Measurements from ENCODE around the gene FCHO2. TPM values are rescaled to one million over a fixed set of nuclear protein-coding genes. Genes with fewer than 3 reads are reported as not detected.

Gene FCHO2
- total RNA-seq, 1 experiment from 2014 or later, result 5.8 TPM

DNA sequence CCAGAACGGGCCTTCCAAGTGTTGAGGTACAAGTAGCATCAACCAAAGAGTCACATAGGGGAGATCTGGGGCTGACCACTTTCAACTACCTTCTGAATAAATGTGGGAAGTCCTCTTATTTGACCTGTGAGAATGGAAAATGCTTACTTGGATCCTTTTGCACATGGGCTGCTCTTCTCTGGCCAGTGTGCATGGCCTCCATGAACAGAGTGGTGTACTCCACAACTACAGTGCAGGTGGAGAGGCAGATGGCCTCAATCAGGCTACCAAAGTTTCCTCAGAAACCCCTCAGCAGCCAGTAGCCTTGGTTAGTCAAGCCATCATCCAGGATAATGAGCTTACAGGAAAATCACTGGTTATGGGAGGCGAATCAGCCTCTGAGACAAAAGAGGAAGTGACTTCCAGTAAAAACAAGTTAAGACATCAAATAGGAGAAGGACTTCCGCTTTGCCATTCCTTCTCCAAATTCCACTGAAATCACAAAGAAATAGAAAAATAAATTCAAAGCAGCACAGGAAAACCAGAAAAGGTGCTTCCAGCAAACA is 18.3 kb upstream of the FCHO2 start:
- Mint-ChIP-seq H3K4me1 (no peaks in the 10 kb centered on the region), H3K9me3 (peaks cover 16 to 19% of the 10 kb centered on the region in 2 experiments), H3K27ac (no peak overlapping the region), H3K27me3 (ENCODE audit: low read depth) (peaks cover 10% of the 10 kb centered on the region), H3K4me3 (no peak overlapping the region), H3K36me3 (ENCODE audit: insufficient read depth in 1 of 3, low read depth in 3 of 3) (peaks cover 0 to 17% (median 6%) of the 10 kb centered on the region in 3 experiments; a peak in 4 of 7 replicates)
- Histone ChIP-seq H3K18ac (ENCODE audit: insufficient read length, low read depth, low read length) (no peak overlapping the region), H4K91ac (ENCODE audit: insufficient read length, low read depth, low read length) (no peak overlapping the region), H4K20me1 (ENCODE audit: control insufficient read depth, insufficient read depth, insufficient read length) (no peaks in the 10 kb centered on the region), H3K23me2 (ENCODE audit: insufficient read length, low read depth, low read length, poor library complexity, severe bottlenecking) (no peaks in the 10 kb centered on the region), H2BK120ac (ENCODE audit: low read depth, low read length, poor library complexity, severe bottlenecking) (no peak overlapping the region), H3K4me2 (ENCODE audit: insufficient read depth, insufficient read length, low read length) (no peak overlapping the region), H3K56ac (ENCODE audit: insufficient read length, low read depth, low read length) (no peak overlapping the region), H3K79me1 (ENCODE audit: insufficient read depth, low read depth, low read length, poor library complexity, severe bottlenecking) (no peaks in the 10 kb centered on the region), H2BK12ac (ENCODE audit: insufficient read length, low read depth, low read length) (no peak overlapping the region), H2BK15ac (ENCODE audit: low read depth, low read length) (no peak overlapping the region), H3K4me1 (ENCODE audit: insufficient read depth, low read length) (no peaks in the 10 kb centered on the region), H3K4ac (ENCODE audit: low read depth, low read length) (no peak overlapping the region), H3K9me3 (ENCODE audit: control insufficient read depth, low read depth, low read length) (no peaks in the 10 kb centered on the region), H4K5ac (ENCODE audit: insufficient read length, low read depth, low read length) (no peak overlapping the region), H3K14ac (ENCODE audit: insufficient read depth, low read length) (no peak overlapping the region), H2BK5ac (ENCODE audit: insufficient read length, low read length) (no peak overlapping the region), H2AK5ac (ENCODE audit: insufficient read length, low read length) (no peak overlapping the region), H3K27ac (ENCODE audit: insufficient read length, low read depth, low read length) (no peak overlapping the region), H3K23ac (ENCODE audit: insufficient read length, low read depth, low read length) (no peak overlapping the region), H4K8ac (replicated peaks; ENCODE audit: insufficient read length, low read depth, low read length) (no peak overlapping the region), H3T11ph (ENCODE audit: low read length) (no peak overlapping the region), H3K9ac (ENCODE audit: extremely low read depth, insufficient read length, low read length) (no peak overlapping the region), H2AFZ (ENCODE audit: low read length) (no peak overlapping the region), H3K27me3 (ENCODE audit: insufficient read depth, low read length) (no peaks in the 10 kb centered on the region), H3K79me2 (ENCODE audit: insufficient read depth, low read length) (no peaks in the 10 kb centered on the region), H2BK20ac (ENCODE audit: low read depth, low read length, poor library complexity, severe bottlenecking) (no peak overlapping the region)
- DNase-seq, result no peak
- TF ChIP-seq, protein P1, sequence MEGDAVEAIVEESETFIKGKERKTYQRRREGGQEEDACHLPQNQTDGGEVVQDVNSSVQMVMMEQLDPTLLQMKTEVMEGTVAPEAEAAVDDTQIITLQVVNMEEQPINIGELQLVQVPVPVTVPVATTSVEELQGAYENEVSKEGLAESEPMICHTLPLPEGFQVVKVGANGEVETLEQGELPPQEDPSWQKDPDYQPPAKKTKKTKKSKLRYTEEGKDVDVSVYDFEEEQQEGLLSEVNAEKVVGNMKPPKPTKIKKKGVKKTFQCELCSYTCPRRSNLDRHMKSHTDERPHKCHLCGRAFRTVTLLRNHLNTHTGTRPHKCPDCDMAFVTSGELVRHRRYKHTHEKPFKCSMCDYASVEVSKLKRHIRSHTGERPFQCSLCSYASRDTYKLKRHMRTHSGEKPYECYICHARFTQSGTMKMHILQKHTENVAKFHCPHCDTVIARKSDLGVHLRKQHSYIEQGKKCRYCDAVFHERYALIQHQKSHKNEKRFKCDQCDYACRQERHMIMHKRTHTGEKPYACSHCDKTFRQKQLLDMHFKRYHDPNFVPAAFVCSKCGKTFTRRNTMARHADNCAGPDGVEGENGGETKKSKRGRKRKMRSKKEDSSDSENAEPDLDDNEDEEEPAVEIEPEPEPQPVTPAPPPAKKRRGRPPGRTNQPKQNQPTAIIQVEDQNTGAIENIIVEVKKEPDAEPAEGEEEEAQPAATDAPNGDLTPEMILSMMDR (conservative IDR thresholded peaks at IDR 0.05), result no peak
- WGBS (ENCODE audit: extremely low coverage, insufficient read length, low lambda C conversion rate), result no CpG with 5 or more reads among the region's 3 CpGs
